DOHH2 (cell line): ENCODE data around the gene PRKCH.

Experiments used
- CTCF ChIP-seq: fragments of 200-600 bp; sonication (generic); IDR thresholded peaks from one replicate; pipeline ENCODE4 v1.5.1; 2014; ENCODE audit warnings: antibody characterized with exemption, mild to moderate bottlenecking, low read depth, low read length; ENCODE audit not compliant: poor library complexity, severe bottlenecking
- EZH2phosphoT487 ChIP-seq: fragments of 200-600 bp; sonication (generic); IDR thresholded peaks from 2 replicates; pipeline ENCODE4 v1.6.1; 2017; ENCODE audit warnings: borderline replicate concordance, mild to moderate bottlenecking, antibody characterized with exemption, low read length, moderate library complexity, mixed read lengths

GRCh38 chr14:61596990-61597389 is 275.6 kb downstream of the PRKCH start:
- no peak for TF ChIP-seq EZH2phosphoT487
- TF ChIP-seq CTCF, result no peak
